ENCODE results near the gene DNALI1.

DNA sequence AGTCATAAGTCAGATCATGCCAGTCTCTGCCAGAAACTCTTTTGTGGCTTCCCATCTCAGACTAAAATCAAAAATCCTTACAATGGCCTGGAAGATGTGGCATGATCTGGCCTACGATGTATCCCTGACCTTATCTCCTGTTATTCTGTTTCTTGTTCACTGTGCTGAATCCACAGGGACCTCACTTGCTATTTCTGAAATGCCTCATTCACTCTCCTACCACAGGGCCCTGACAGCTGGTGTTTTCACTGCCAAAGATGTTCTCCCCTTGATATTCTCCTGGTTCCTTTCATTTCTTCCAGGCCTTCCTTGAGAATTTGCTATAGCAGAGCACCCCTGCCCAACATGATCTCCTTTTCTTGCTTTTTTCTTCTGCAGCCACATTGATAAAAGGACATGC is 1.7 kb downstream of the DNALI1 start:
- TF ChIP-seq ZFP3 (CRISPR knock-in tag; IDR thresholded peaks at IDR 0.05) (no peak), BACH2 (CRISPR knock-in tag; IDR thresholded peaks at IDR 0.05; ENCODE audit: borderline replicate concordance) (no peak), ZNF8 (CRISPR knock-in tag; IDR thresholded peaks at IDR 0.05) (no peak), ZFP30 (CRISPR knock-in tag; IDR thresholded peaks at IDR 0.05) (no peak), TOX (CRISPR knock-in tag; IDR thresholded peaks at IDR 0.05; ENCODE audit: borderline replicate concordance) (no peak), CSDC2 (CRISPR knock-in tag; IDR thresholded peaks at IDR 0.05) (no peak), ESRRG (CRISPR knock-in tag; IDR thresholded peaks at IDR 0.05) (no peak), ZNF565 (CRISPR knock-in tag; conservative IDR thresholded peaks at IDR 0.05; ENCODE audit: low read depth) (no peak), ZNF70 (CRISPR knock-in tag; IDR thresholded peaks at IDR 0.05) (no peak)
- TF ChIP-seq, protein P1, sequence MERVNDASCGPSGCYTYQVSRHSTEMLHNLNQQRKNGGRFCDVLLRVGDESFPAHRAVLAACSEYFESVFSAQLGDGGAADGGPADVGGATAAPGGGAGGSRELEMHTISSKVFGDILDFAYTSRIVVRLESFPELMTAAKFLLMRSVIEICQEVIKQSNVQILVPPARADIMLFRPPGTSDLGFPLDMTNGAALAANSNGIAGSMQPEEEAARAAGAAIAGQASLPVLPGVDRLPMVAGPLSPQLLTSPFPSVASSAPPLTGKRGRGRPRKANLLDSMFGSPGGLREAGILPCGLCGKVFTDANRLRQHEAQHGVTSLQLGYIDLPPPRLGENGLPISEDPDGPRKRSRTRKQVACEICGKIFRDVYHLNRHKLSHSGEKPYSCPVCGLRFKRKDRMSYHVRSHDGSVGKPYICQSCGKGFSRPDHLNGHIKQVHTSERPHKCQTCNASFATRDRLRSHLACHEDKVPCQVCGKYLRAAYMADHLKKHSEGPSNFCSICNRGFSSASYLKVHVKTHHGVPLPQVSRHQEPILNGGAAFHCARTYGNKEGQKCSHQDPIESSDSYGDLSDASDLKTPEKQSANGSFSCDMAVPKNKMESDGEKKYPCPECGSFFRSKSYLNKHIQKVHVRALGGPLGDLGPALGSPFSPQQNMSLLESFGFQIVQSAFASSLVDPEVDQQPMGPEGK (CRISPR knock-in tag; IDR thresholded peaks at IDR 0.05; ENCODE audit: borderline replicate concordance) = no peak
- TF ChIP-seq, protein P2, sequence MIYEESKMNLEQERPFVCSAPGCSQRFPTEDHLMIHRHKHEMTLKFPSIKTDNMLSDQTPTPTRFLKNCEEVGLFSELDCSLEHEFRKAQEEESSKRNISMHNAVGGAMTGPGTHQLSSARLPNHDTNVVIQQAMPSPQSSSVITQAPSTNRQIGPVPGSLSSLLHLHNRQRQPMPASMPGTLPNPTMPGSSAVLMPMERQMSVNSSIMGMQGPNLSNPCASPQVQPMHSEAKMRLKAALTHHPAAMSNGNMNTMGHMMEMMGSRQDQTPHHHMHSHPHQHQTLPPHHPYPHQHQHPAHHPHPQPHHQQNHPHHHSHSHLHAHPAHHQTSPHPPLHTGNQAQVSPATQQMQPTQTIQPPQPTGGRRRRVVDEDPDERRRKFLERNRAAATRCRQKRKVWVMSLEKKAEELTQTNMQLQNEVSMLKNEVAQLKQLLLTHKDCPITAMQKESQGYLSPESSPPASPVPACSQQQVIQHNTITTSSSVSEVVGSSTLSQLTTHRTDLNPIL (CRISPR knock-in tag; IDR thresholded peaks at IDR 0.05; ENCODE audit: low read depth) = no peak
- TF ChIP-seq, protein P3, sequence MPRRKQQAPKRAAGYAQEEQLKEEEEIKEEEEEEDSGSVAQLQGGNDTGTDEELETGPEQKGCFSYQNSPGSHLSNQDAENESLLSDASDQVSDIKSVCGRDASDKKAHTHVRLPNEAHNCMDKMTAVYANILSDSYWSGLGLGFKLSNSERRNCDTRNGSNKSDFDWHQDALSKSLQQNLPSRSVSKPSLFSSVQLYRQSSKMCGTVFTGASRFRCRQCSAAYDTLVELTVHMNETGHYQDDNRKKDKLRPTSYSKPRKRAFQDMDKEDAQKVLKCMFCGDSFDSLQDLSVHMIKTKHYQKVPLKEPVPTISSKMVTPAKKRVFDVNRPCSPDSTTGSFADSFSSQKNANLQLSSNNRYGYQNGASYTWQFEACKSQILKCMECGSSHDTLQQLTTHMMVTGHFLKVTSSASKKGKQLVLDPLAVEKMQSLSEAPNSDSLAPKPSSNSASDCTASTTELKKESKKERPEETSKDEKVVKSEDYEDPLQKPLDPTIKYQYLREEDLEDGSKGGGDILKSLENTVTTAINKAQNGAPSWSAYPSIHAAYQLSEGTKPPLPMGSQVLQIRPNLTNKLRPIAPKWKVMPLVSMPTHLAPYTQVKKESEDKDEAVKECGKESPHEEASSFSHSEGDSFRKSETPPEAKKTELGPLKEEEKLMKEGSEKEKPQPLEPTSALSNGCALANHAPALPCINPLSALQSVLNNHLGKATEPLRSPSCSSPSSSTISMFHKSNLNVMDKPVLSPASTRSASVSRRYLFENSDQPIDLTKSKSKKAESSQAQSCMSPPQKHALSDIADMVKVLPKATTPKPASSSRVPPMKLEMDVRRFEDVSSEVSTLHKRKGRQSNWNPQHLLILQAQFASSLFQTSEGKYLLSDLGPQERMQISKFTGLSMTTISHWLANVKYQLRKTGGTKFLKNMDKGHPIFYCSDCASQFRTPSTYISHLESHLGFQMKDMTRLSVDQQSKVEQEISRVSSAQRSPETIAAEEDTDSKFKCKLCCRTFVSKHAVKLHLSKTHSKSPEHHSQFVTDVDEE (CRISPR knock-in tag; IDR thresholded peaks at IDR 0.05) = no peak

Data from SK-N-SH treated with all-trans-retinoic acid at 6 μM for 48 hours (cell line).